Measurements from ENCODE around the gene CCDC180. TPM values are rescaled to one million over a fixed set of nuclear protein-coding genes. Genes with fewer than 3 reads are reported as not detected.

Gene CCDC180
- total RNA-seq, 4 donors from 2014 or later, result 1.9 to 15.0 (median 4.0) TPM

- no peak overlapping the region for H3K27ac ChIP-seq (replicated peaks in 1 of 4)
- H3K4me1 ChIP-seq, result peaks cover 0 to 7% (median 5%) of the 10 kb centered on the region in 4 donors
- no peaks in the 10 kb centered on the region for H3K27me3 ChIP-seq
- peak; percentile 64 for DNase-seq (ENCODE audit: extremely low spot score)
- intact Hi-C loops (cut with DNase I), result no loop called here
- TF ChIP-seq EP300 (IDR thresholded peaks at IDR 0.05) (no peak), POLR2AphosphoS5 (IDR thresholded peaks at IDR 0.05) (no peak), POLR2A (IDR thresholded peaks at IDR 0.05; ENCODE audit: low read depth) (no peak), CTCF (IDR thresholded peaks at IDR 0.05) (no peak)
- peaks cover 3 to 86% (median 75%) of the 10 kb centered on the region in 4 donors for H3K36me3 ChIP-seq
- no peak overlapping the region for H3K4me3 ChIP-seq
- 95% methylated on average over 5 of the region's 5 CpGs for WGBS
- H3K9me3 ChIP-seq, result no peaks in the 10 kb centered on the region
Measured at GRCh38 chr9:97312556-97312955, 5.1 kb downstream of the CCDC180 start.

GRCh38 chr9:97313243-97313642 is 5.8 kb downstream of the CCDC180 start:
- 91% methylated on average over 4 of the region's 4 CpGs for WGBS
- H3K27me3 ChIP-seq, result no peaks in the 10 kb centered on the region
- no peak overlapping the region for H3K27ac ChIP-seq (replicated peaks in 1 of 4)
- TF ChIP-seq CTCF (IDR thresholded peaks at IDR 0.05), result no peak
- no peak for TF ChIP-seq EP300 (IDR thresholded peaks at IDR 0.05)
- no peak for TF ChIP-seq POLR2AphosphoS5 (IDR thresholded peaks at IDR 0.05)
- TF ChIP-seq POLR2A (IDR thresholded peaks at IDR 0.05; ENCODE audit: low read depth), result no peak
- no peaks in the 10 kb centered on the region for H3K4me1 ChIP-seq
- no peak overlapping the region for H3K4me3 ChIP-seq
- H3K36me3 ChIP-seq, result peaks cover 4 to 92% (median 79%) of the 10 kb centered on the region in 4 donors
- H3K9me3 ChIP-seq, result no peaks in the 10 kb centered on the region
- no peak for DNase-seq (ENCODE audit: extremely low spot score)
- intact Hi-C loops (cut with DNase I), result no loop called here

- intact Hi-C loops (cut with DNase I), result no loop called here
- Histone ChIP-seq H3K27ac (replicated peaks in 1 of 4) (no peak overlapping the region), H3K36me3 (peaks cover 9 to 98% (median 81%) of the 10 kb centered on the region in 4 donors), H3K4me3 (no peak overlapping the region), H3K9me3 (no peaks in the 10 kb centered on the region), H3K27me3 (no peaks in the 10 kb centered on the region), H3K4me1 (no peaks in the 10 kb centered on the region)
- peak; percentile 83 for DNase-seq (ENCODE audit: extremely low spot score)
- no peak for TF ChIP-seq EP300 (IDR thresholded peaks at IDR 0.05)
- TF ChIP-seq CTCF (IDR thresholded peaks at IDR 0.05), result no peak
- TF ChIP-seq POLR2A (IDR thresholded peaks at IDR 0.05; ENCODE audit: low read depth), result no peak
- TF ChIP-seq POLR2AphosphoS5 (IDR thresholded peaks at IDR 0.05), result no peak
- WGBS, result 87% methylated on average over 5 of the region's 5 CpGs
Measured at GRCh38 chr9:97313746-97314145, 6.3 kb downstream of the CCDC180 start.

GRCh38 chr9:97314503-97314902 is 7.0 kb downstream of the CCDC180 start:
- intact Hi-C loops (cut with DNase I), result no loop called here

More at GRCh38 chr9:97314503-97314902, 7.0 kb downstream of the CCDC180 start:
- 93% methylated on average over 12 of the region's 12 CpGs for WGBS
- TF ChIP-seq POLR2A (IDR thresholded peaks at IDR 0.05; ENCODE audit: low read depth) (no peak), CTCF (IDR thresholded peaks at IDR 0.05) (no peak), POLR2AphosphoS5 (IDR thresholded peaks at IDR 0.05) (no peak), EP300 (IDR thresholded peaks at IDR 0.05) (no peak)
- H3K27me3 ChIP-seq, result no peaks in the 10 kb centered on the region
- DNase-seq (ENCODE audit: extremely low spot score), result no peak
- no peak overlapping the region for H3K27ac ChIP-seq (replicated peaks in 1 of 4)
- no peaks in the 10 kb centered on the region for H3K9me3 ChIP-seq
- no peak overlapping the region for H3K4me3 ChIP-seq
- H3K36me3 ChIP-seq, result peaks cover 9 to 100% (median 81%) of the 10 kb centered on the region in 4 donors
- no peaks in the 10 kb centered on the region for H3K4me1 ChIP-seq

All from esophagus muscularis mucosa (tissue), 4 donors.